Measurements from ENCODE around the gene VPS11. TPM values are rescaled to one million over a fixed set of nuclear protein-coding genes. Genes with fewer than 3 reads are reported as not detected.

Gene VPS11
- total RNA-seq, 1 experiment from 2014 or later = 20.2 TPM

DNA sequence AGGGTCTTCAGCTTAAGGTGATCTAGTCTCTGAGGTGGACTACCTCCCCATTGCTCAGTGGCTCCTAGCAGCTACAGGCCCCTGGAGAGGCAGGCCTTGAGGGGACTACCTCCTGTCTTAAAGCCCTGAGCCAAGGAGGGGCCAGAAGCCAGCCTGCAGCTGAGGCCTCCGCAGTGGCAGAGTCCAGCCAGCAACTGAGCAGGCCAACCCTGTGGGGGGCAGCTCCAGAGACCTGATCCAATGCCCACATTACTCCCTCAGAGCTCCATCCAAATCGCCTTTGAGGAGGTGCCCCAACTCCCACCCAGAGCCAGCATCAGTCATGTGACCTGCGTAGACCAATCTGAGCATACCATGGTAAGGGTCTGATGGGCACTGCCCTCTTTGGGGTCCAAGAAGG lies 42.2 kb downstream of the VPS11 start:
- Mint-ChIP-seq H3K27ac (no peak overlapping the region), H3K9me3 (no peaks in the 10 kb centered on the region), H3K4me1 (peaks cover 31% of the 10 kb centered on the region), H3K27me3 (ENCODE audit: low read depth) (peaks cover 18% of the 10 kb centered on the region), H3K36me3 (no peaks in the 10 kb centered on the region), H3K4me3 (no peak overlapping the region)
- TF ChIP-seq USF2 (CRISPR knock-in tag; IDR thresholded peaks at IDR 0.05) = peak; percentile 43; the same call in 1 of the 2 replicates
- no peak for TF ChIP-seq RELA (CRISPR knock-in tag; IDR thresholded peaks at IDR 0.05; ENCODE audit: borderline replicate concordance)
- ChIA-PET CTCF (interaction anchor here (1.0 to 1.6 kb wide), 3 partner anchors 8 to 246 kb away, joined by 3 to 4 read pairs (median 3); partner anchors contain the start of genes CBL and DPAGT1), POLR2A (interaction anchor here (0.6 to 1.9 kb wide), 2 partner anchors 8 to 12 kb away, joined by 3 to 6 read pairs; partner anchors contain the start of genes DPAGT1 and HINFP)
- ATAC-seq (no peak), DNase-seq (ENCODE audit: low spot score) (no peak)

DNA sequence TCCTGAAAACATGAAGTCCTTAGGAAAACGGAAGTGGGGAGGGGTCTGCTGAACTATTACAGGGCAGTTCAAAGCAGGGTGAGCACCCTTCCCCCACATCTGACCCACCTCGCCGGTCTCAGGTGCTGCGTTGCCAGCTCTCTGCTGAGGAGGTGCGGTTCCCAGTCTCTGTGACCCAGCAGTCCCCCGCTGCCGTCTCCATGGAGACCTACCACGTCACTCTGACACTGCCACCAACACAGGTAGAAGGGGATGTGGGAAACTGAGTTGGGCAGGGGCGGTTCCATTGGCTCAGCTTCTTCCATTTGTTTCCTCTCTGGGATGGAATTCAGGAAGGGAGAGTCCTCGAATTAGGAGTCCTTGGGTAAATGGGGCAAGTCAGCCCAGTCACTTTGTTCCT lies 42.8 kb downstream of the VPS11 start:
- POLR2A ChIA-PET = interaction anchor here (0.6 to 1.9 kb wide), 2 partner anchors 8 to 11 kb away, joined by 3 to 6 read pairs; partner anchors contain the start of genes DPAGT1 and HINFP

GRCh38 chr11:119111361-119111925 lies 43.8 kb downstream of the VPS11 start:
- ChIA-PET CTCF (interaction anchor here (0.8 to 1.4 kb wide), 2 partner anchors 9 to 10 kb away, joined by 3 to 4 read pairs; partner anchors contain the start of gene HINFP), POLR2A (no interaction called here)
- Mint-ChIP-seq H3K27me3 (ENCODE audit: low read depth) (peaks cover 18% of the 10 kb centered on the region), H3K4me1 (peaks cover 29% of the 10 kb centered on the region), H3K36me3 (no peaks in the 10 kb centered on the region; the same call in 1 of the 2 replicates), H3K9me3 (no peaks in the 10 kb centered on the region), H3K27ac (no peak overlapping the region), H3K4me3 (no peak overlapping the region)
- no peak for DNase-seq (ENCODE audit: low spot score)
- ATAC-seq = no peak
- TF ChIP-seq PRRX2 (CRISPR knock-in tag; IDR thresholded peaks at IDR 0.05) (no peak), NFYB (CRISPR knock-in tag; conservative IDR thresholded peaks at IDR 0.05; ENCODE audit: low read depth) (no peak), CREB1 (CRISPR knock-in tag; IDR thresholded peaks at IDR 0.05) (no peak), IRF2 (CRISPR knock-in tag; IDR thresholded peaks at IDR 0.05; ENCODE audit: borderline replicate concordance, low read depth) (no peak), NFATC4 (CRISPR knock-in tag; IDR thresholded peaks at IDR 0.05) (no peak), MXD4 (CRISPR knock-in tag; IDR thresholded peaks at IDR 0.05; ENCODE audit: borderline replicate concordance) (no peak), E2F5 (CRISPR knock-in tag; IDR thresholded peaks at IDR 0.05) (no peak), FOXK1 (CRISPR knock-in tag; IDR thresholded peaks at IDR 0.05) (no peak)
- TF ChIP-seq, protein P1, sequence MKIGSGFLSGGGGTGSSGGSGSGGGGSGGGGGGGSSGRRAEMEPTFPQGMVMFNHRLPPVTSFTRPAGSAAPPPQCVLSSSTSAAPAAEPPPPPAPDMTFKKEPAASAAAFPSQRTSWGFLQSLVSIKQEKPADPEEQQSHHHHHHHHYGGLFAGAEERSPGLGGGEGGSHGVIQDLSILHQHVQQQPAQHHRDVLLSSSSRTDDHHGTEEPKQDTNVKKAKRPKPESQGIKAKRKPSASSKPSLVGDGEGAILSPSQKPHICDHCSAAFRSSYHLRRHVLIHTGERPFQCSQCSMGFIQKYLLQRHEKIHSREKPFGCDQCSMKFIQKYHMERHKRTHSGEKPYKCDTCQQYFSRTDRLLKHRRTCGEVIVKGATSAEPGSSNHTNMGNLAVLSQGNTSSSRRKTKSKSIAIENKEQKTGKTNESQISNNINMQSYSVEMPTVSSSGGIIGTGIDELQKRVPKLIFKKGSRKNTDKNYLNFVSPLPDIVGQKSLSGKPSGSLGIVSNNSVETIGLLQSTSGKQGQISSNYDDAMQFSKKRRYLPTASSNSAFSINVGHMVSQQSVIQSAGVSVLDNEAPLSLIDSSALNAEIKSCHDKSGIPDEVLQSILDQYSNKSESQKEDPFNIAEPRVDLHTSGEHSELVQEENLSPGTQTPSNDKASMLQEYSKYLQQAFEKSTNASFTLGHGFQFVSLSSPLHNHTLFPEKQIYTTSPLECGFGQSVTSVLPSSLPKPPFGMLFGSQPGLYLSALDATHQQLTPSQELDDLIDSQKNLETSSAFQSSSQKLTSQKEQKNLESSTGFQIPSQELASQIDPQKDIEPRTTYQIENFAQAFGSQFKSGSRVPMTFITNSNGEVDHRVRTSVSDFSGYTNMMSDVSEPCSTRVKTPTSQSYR (CRISPR knock-in tag; IDR thresholded peaks at IDR 0.05) = no peak
- TF ChIP-seq, protein P2, sequence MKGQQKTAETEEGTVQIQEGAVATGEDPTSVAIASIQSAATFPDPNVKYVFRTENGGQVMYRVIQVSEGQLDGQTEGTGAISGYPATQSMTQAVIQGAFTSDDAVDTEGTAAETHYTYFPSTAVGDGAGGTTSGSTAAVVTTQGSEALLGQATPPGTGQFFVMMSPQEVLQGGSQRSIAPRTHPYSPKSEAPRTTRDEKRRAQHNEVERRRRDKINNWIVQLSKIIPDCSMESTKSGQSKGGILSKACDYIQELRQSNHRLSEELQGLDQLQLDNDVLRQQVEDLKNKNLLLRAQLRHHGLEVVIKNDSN (CRISPR knock-in tag; IDR thresholded peaks at IDR 0.05) = no peak

More for the DNA sequence above, 42.8 kb downstream of the VPS11 start:
- peaks cover 32% of the 10 kb centered on the region for H3K4me1 Mint-ChIP-seq
- no peaks in the 10 kb centered on the region; the same call in 1 of the 2 replicates for H3K36me3 Mint-ChIP-seq
- CTCF ChIA-PET = interaction anchor here (1.0 kb wide), 2 partner anchors 8 to 96 kb away, joined by 3 to 4 read pairs; partner anchors contain the start of genes CBL and DPAGT1
- no peak for ATAC-seq
- TF ChIP-seq EMX1 (CRISPR knock-in tag; IDR thresholded peaks at IDR 0.05) (no peak), ZNF671 (CRISPR knock-in tag; IDR thresholded peaks at IDR 0.05) (no peak), ZNF232 (CRISPR knock-in tag; IDR thresholded peaks at IDR 0.05) (no peak), ESRRA (CRISPR knock-in tag; IDR thresholded peaks at IDR 0.05; ENCODE audit: borderline replicate concordance) (no peak), JAZF1 (CRISPR knock-in tag; IDR thresholded peaks at IDR 0.05) (no peak), ATF3 (CRISPR knock-in tag; conservative IDR thresholded peaks at IDR 0.05) (no peak), E2F5 (CRISPR knock-in tag; IDR thresholded peaks at IDR 0.05) (no peak), ERG (CRISPR knock-in tag; IDR thresholded peaks at IDR 0.05) (no peak), OVOL2 (CRISPR knock-in tag; IDR thresholded peaks at IDR 0.05; ENCODE audit: borderline replicate concordance) (no peak), CBFB (CRISPR knock-in tag; IDR thresholded peaks at IDR 0.05; ENCODE audit: low read depth) (no peak), PRRX2 (CRISPR knock-in tag; IDR thresholded peaks at IDR 0.05) (no peak)
- TF ChIP-seq, protein P3, sequence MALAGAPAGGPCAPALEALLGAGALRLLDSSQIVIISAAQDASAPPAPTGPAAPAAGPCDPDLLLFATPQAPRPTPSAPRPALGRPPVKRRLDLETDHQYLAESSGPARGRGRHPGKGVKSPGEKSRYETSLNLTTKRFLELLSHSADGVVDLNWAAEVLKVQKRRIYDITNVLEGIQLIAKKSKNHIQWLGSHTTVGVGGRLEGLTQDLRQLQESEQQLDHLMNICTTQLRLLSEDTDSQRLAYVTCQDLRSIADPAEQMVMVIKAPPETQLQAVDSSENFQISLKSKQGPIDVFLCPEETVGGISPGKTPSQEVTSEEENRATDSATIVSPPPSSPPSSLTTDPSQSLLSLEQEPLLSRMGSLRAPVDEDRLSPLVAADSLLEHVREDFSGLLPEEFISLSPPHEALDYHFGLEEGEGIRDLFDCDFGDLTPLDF (CRISPR knock-in tag; IDR thresholded peaks at IDR 0.05) = no peak
- peak; percentile 30 for DNase-seq (ENCODE audit: low spot score)
- peak overlapping the region; percentile 32; the same call in 1 of the 2 replicates for H3K27ac Mint-ChIP-seq
- peaks cover 18% of the 10 kb centered on the region for H3K27me3 Mint-ChIP-seq (ENCODE audit: low read depth)
- no peaks in the 10 kb centered on the region for H3K9me3 Mint-ChIP-seq
- H3K4me3 Mint-ChIP-seq = no peak overlapping the region

Data from WTC11 (cell line).